ENCODE measurements around the gene NSMCE1. TPM values are rescaled to one million over a fixed set of nuclear protein-coding genes. Genes with fewer than 3 reads are reported as not detected.

The NSMCE1 gene
- total RNA-seq, 1 donor from 2014 or later, result 61.0 TPM

- Mint-ChIP-seq H3K4me3 (no peak overlapping the region), H3K36me3 (ENCODE audit: low read depth) (peaks cover 39% of the 10 kb centered on the region), H3K9me3 (no peaks in the 10 kb centered on the region), H3K27ac (peak overlapping the region; percentile 56), H3K4me1 (peaks cover 57% of the 10 kb centered on the region), H3K27me3 (no peaks in the 10 kb centered on the region)
- DNase-seq (no peak), ATAC-seq (ENCODE audit: low read depth) (no peak)
- intact Hi-C loops (cut with micrococcal nuclease), result loop anchor here (2.0 kb wide), 1 partner anchor 22 kb away; no protein-coding TSS in a partner anchor
- ChIA-PET POLR2A (interaction anchor here (0.5 to 3.6 kb wide), 3 partner anchors 23 to 213 kb away, joined by 5 to 18 read pairs (median 5); partner anchors contain the start of gene KDM8), CTCF (interaction anchor here (0.7 to 1.7 kb wide), 5 partner anchors 8 to 230 kb away, joined by 3 to 8 read pairs (median 5); partner anchors contain the start of gene KDM8)
- TF ChIP-seq CTCF (IDR thresholded peaks at IDR 0.05), result no peak
Observed at GRCh38 chr16:27226976-27227705, 41.4 kb downstream of the NSMCE1 start.

- Mint-ChIP-seq H3K9me3 (no peaks in the 10 kb centered on the region), H3K27ac (peak overlapping the region; percentile 56), H3K36me3 (ENCODE audit: low read depth) (peaks cover 36% of the 10 kb centered on the region), H3K4me1 (peaks cover 53% of the 10 kb centered on the region), H3K4me3 (no peak overlapping the region), H3K27me3 (no peaks in the 10 kb centered on the region)
- DNase-seq, result no peak
- ATAC-seq (ENCODE audit: low read depth), result no peak
- ChIA-PET POLR2A (interaction anchor here (0.8 to 1.5 kb wide), 2 partner anchors 9 to 74 kb away, joined by 5 read pairs; no protein-coding TSS in a partner anchor), CTCF (interaction anchor here (1.0 to 1.7 kb wide), 5 partner anchors 9 to 230 kb away, joined by 3 to 8 read pairs (median 4); no protein-coding TSS in a partner anchor)
- no peak for TF ChIP-seq CTCF (IDR thresholded peaks at IDR 0.05)
- intact Hi-C loops (cut with micrococcal nuclease), result loop anchor here (2.0 kb wide), 1 partner anchor 22 kb away; no protein-coding TSS in a partner anchor
Observed at GRCh38 chr16:27226476-27226875, 42.1 kb downstream of the NSMCE1 start.

- H3K4me1 Mint-ChIP-seq, result peaks cover 46% of the 10 kb centered on the region
- H3K4me3 Mint-ChIP-seq, result no peak overlapping the region
- ChIA-PET CTCF (interaction anchor here (0.7 to 1.7 kb wide), 7 partner anchors 9 to 231 kb away, joined by 3 to 8 read pairs (median 4); no protein-coding TSS in a partner anchor), POLR2A (interaction anchor here (0.8 to 1.5 kb wide), 3 partner anchors 9 to 74 kb away, joined by 3 to 5 read pairs (median 5); no protein-coding TSS in a partner anchor)
- intact Hi-C loops (cut with micrococcal nuclease), result loop anchor here (2.0 kb wide), 1 partner anchor 21 kb away; no protein-coding TSS in a partner anchor
- no peak for TF ChIP-seq CTCF (IDR thresholded peaks at IDR 0.05)
- H3K27ac Mint-ChIP-seq, result no peak overlapping the region
- DNase-seq (no peak), ATAC-seq (ENCODE audit: low read depth) (no peak)
- no peaks in the 10 kb centered on the region for H3K27me3 Mint-ChIP-seq
- H3K36me3 Mint-ChIP-seq (ENCODE audit: low read depth), result peaks cover 33% of the 10 kb centered on the region
- no peaks in the 10 kb centered on the region for H3K9me3 Mint-ChIP-seq
Observed at GRCh38 chr16:27225536-27226360, 42.8 kb downstream of the NSMCE1 start.

GRCh38 chr16:27224741-27225300 is 43.8 kb downstream of the NSMCE1 start:
- Mint-ChIP-seq H3K9me3 (no peaks in the 10 kb centered on the region), H3K4me3 (no peak overlapping the region), H3K27ac (no peak overlapping the region), H3K27me3 (no peaks in the 10 kb centered on the region), H3K36me3 (ENCODE audit: low read depth) (peaks cover 31% of the 10 kb centered on the region), H3K4me1 (peaks cover 37% of the 10 kb centered on the region)
- CTCF ChIA-PET, result interaction anchor here (0.7 to 1.6 kb wide), 5 partner anchors 10 to 228 kb away, joined by 3 to 5 read pairs (median 4); no protein-coding TSS in a partner anchor
- no peak for ATAC-seq (ENCODE audit: low read depth)
- no peak for TF ChIP-seq CTCF (IDR thresholded peaks at IDR 0.05)
- DNase-seq, result no peak
- intact Hi-C loops (cut with micrococcal nuclease), result no loop called here
- POLR2A ChIA-PET, result interaction anchor here (0.9 to 1.5 kb wide), 2 partner anchors 10 to 12 kb away, joined by 3 to 5 read pairs; no protein-coding TSS in a partner anchor
